Measurements from ENCODE around the gene CTNNA1.

CTNNA1 gene

DNA sequence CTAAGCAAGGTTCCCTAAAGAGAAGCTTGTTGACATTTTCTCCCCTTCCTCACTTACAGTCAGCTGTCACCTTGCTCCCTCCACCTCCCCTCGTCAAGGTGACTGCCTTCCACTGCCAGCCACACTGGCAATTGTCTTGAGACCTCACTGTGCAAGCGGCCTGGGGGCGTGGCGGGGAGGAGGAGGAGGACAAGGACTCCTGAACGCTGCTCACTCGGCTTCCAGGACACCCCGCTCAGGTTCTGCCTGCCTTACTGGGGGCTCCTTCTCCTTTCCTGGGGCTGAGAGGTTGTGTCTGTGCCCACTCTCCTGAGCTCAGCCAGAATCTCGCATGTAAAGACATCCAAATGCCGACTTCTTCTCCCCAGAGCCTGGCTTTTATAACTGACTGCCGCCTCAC is 182.2 kb downstream of the CTNNA1 start:
- DNase-seq: no peak
- in situ Hi-C loops (cut with MboI; ENCODE audit: low pct_unique_long_range_greater_than_20kb, low sequenced_read_pairs): no loop called here

DNA sequence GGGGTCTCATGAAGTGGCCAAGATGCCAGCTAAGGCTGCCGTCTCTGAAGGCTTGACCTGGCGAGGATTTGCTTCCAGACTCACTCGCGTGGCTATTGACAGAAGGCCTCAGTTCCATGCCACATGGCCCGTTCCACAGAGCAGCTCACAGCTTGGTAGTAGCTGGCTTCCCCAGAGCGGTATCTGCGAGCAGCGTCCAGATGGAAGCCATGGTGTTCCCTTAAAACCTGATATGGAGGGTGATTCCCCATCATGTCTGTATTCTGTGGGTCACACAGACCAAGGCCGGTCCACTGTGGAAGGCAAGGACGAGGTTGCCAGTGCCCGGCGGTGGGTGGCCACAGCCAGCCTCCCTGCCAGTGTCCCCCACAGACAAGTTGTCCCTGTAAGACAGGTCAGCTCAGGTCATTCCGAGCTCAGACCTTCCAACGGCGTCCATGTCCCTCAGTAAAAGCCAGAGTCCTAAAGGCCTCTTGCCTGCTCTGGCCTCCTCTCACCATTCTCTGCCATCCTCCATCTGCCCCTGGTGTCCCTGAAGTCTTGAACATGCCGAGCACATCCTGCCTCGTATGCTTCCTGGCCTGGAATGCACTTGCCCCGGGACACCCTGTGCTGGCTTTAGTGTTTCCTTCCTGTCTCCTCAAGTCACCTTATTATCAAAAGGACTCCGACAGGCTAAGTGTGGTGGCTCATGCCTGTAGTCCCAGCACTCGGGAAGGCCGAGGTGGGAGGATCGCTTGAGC is 183.2 kb downstream of the CTNNA1 start:
- in situ Hi-C loops (cut with MboI; ENCODE audit: low pct_unique_long_range_greater_than_20kb, low sequenced_read_pairs): no loop called here
- DNase-seq: no peak

DNA sequence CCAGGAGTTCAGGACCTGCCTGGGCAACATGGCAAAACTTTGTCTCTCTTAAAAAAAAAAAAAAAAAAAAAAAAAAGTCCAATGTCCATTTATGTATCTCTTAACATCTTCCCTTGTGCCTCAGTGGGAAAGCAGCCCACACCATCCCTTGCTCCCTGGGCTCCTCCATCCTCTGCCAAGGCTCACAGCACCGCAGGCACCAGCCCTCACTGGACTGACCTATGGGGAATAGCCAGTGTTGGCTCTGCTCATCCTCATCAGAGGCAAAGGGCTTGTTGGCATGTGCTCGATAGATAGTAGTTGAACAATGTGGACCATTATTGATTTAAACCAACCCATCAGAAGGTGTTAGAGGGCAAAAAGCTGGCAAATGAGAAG is 183.7 kb downstream of the CTNNA1 start:
- in situ Hi-C loops (cut with MboI; ENCODE audit: low pct_unique_long_range_greater_than_20kb, low sequenced_read_pairs): no loop called here
- no peak for DNase-seq

DNA sequence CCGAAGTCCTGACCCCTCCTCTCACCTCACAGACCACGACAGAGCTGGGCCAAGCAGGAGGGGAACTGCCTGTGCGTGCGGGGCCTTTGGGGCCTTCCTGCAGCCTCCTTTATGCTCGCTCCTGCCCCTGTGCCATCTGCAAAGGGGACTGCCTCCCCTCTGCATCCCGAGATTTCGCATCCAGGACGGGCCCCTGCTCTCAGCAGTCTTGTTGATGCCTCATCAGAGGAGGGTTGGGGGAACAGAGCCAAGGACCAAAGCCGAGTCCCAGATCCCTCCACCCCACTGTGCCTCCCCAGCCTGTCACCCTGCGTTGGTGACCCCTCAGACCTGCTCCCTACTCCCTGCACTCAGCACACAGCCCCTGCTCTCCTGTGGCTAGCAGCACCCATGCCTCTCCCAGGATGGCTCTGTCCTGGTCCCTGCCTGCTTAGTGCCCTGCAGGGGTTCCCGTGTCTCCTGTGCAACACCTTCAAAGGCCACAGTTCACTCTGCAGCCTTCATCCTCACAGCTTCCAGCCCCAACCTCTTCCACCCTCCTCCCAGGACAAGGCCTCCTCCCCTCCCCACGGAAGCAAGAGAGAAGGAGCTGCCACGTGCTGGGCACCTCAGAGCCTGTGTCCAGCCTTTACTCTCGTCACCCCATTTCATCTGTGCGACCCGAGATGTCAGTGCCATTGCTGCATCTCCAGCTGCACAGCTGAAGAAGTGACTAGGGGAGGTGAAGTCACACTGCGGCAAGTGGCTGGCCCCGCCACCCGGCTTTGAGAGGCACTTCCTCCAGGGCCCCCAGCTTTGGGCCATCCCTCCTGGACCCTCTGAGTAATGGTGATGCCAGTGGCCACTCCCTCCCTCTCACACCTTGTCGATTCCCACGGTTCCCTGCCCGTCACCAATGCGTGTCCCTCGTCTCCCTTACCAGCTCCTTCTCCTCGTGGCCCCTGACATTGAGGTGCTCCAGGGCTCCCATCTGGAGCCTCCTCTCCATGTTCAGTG is 184.5 kb downstream of the CTNNA1 start:
- in situ Hi-C loops (cut with MboI; ENCODE audit: low pct_unique_long_range_greater_than_20kb, low sequenced_read_pairs): no loop called here
- no peak for DNase-seq

DNA sequence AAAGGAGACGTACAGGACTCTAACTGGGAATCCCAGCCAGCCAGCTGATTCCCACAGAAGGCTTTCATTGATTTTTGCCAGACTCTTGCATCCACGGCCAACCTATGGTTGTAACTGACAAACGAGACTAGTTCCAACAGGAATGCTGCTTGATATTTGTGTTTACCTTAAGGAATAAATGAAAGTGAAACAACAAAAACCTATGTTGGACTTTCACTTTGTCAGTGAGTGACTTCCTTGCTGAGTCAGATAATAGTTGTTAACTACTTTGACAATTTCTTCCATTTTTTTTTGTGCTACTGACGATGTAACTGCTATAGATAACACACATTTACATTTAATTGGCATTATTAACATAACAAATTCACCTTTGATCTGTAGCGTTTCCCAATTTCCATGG is 185.3 kb downstream of the CTNNA1 start:
- in situ Hi-C loops (cut with MboI; ENCODE audit: low pct_unique_long_range_greater_than_20kb, low sequenced_read_pairs): no loop called here
- no peak for DNase-seq

DNA sequence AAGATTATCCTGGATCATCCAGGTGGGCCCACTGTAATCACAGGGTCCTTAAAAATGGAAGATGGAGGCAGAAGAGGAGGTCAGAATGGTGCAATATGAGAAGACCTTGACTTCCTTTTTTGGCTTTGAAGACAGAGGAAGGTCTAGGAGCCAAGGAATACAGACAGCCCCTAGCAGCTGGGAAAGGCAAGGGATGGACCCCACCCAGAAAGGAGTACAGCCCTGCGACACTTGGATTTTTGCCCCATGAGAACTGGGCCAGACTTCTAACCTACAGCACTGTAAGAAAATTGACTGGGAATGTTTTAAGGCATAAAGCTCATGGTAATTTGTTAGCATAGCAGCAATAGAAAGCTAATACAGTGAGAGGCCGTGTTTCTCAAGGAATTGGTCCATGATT is 188.8 kb downstream of the CTNNA1 start:
- in situ Hi-C loops (cut with MboI; ENCODE audit: low pct_unique_long_range_greater_than_20kb, low sequenced_read_pairs): no loop called here
- DNase-seq: no peak

DNA sequence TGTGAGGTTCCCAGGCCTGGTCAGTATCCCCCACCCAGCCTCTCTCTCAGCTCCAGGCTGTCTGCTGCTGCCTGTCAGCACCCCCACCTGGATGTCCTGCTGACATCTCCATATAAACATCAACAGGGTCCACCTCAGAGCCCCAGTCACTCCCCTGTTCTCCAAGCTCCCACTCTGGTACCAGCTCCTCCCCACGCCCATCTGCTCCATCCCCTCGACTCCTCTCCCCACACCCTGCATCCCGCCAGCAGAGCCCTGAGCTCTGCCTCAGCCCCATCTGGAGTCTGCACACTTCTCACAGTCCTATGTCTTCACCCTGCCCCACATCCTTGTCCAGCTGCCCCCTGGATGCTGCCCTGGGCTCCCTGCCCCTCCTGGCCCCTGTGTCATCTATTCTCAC is 189.6 kb downstream of the CTNNA1 start:
- in situ Hi-C loops (cut with MboI; ENCODE audit: low pct_unique_long_range_greater_than_20kb, low sequenced_read_pairs): no loop called here
- no peak for DNase-seq

DNA sequence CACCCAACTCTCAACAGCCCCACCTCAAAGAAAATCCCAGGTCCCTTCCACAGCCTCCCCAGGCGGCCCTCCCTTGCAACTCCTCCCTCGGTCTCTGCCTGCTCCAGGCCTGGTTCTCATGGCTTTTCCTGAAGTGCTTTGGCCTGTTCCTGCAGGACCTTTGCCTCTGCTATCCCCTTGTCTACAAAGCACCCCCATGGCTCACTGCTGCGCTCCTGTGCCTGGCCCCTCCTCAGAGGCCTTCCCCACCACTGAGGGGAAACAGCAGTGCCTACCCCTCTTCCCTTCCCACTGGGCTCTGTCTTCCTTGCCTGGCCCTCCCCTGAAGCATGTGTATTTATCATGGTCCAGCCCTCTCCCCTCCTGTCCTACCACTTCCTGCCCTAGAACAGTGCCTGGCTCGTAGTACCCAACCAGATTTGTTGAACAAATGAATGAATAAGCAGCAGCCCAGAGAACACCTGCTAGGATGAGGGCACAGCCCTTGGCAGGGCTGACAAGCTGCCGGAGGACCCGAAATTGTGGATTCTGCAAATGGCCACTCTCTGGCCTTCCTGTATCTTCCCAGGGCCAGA is 190.5 kb downstream of the CTNNA1 start:
- in situ Hi-C loops (cut with MboI; ENCODE audit: low pct_unique_long_range_greater_than_20kb, low sequenced_read_pairs): no loop called here
- no peak for DNase-seq

DNA sequence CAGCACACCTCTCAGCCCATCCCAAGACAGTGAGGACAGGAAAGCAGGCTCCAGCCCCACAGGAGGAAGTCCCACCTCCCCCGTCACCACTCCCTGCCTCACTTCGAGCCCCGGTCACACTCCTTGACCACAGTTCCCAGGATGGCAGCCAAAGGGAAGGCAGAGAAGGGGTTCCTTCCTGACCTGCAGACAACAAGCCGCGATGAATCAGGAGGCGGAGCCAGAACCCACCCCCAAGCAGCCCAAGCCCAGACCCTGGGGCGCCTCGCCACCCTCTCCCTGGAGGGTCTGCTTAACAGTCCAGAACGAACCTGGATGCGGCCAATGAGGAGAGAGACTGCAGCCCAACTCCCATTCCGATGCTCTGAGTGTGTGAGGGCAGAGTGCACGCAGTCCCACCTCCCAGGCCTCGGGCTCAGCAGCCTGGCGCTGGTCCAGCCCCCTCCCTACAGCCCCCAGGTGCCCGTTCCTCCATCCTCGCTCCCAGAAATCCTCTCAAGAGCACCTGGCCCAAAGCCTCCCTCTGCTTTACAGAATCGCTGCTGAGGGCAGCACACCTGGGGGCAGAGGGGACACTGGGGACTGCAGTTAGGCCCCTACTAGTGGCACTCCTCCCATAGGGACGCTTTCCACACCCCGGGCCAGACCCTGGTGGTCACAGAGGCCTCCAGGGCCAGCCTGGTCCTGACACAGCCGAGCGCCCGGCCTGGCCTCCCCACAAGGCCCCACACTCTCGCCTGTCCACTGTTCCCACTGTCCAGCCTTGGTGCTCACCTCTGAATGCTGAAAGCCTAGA is 191.5 kb downstream of the CTNNA1 start:
- in situ Hi-C loops (cut with MboI; ENCODE audit: low pct_unique_long_range_greater_than_20kb, low sequenced_read_pairs): no loop called here

DNA sequence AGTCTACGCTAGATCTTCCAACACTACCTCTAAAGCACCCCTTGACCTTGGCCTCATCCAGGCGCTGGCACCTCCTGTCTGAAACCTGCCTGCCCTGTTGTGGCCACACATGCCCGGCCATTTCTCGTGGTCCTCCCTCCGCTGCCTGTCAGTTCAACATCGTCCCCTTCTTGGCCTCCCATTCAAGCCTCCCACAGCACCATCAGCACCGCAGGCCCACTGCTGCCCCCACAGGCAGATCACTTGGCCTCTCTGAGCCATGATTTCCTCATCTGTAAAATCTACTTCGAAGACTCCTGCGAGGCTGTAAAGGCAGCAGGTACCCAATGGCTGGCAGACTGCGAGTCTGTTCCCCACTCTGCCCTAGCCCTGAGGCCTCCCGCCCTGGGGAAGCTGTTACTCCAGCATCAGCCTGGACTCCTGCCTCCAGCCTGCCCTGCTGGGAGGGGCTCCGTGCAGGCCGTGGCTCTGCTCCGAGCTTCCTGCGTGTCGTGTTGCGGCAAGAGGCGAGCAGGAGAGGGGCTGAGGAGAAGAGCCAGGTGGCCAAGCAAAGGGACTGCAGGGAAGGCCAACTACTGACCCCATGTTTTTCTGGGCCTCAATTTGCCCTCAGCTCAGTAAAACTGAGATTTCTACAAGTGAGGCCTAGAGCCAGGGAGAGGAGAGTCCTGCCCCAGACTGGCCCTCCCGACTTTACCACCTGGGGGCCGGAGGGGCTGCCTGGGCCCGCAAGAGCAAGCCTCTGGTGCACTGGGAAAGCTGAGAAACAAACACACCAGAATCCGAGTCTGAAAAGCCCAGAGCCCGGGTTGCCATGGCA is 192.4 kb downstream of the CTNNA1 start:
- no peak for DNase-seq
- in situ Hi-C loops (cut with MboI; ENCODE audit: low pct_unique_long_range_greater_than_20kb, low sequenced_read_pairs): no loop called here

More for the DNA sequence above, 191.5 kb downstream of the CTNNA1 start:
- no peak for DNase-seq

DNA sequence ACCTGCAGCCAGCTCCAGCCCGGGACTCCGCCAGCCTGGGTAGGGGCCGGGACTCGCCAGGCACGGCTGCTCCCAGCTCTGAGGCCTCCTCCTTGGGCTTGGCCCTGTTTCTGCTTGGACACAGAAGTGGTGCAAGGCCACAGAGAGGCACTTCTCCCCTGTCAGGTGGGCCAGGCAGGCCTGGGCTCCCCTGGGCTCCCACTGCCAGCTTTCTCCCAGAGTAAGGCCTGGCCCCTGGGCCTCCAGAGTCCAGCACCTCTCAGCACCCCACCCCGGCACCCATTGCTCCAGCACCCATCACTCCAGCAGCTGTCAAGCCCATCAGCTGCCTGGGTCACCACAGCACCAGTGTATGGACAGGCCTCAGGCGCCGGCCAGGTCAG is 193.0 kb downstream of the CTNNA1 start:
- in situ Hi-C loops (cut with MboI; ENCODE audit: low pct_unique_long_range_greater_than_20kb, low sequenced_read_pairs): no loop called here
- no peak for DNase-seq

DNA sequence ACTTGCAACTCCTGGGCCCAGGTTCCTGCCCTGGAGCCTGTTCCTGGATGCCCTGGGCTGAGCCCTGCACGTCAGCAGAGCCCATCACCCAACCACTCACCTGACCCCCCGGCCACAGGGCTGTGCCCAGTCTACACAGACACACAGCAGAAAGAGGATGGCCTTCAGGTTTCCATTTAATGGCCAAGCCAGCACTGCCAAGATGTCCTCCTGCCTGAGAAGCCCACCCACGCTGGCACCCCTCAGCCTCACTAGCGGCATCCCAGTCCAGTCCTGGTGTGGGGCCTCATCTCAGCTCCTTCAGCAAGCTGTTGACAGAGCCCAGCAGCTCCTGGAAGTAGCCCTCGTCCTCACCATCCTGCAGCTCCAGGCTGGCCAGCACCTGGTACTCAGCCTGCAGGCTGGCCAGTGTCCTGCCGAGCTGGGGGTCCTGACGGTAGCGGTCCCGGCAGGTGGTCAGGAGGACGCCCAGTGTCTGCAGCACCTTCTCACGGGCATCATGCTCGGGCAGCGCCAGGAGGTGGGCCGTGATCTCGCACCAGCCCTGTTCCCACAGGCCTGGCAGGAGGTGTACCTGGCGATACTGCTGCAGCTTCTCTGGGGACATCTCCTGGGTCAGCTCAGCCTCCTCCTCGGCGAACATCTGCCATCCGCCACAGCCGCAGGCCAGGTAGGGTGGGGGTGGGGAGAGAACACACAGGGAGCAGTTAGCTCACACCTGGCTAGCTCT is 193.8 kb downstream of the CTNNA1 start:
- in situ Hi-C loops (cut with MboI; ENCODE audit: low pct_unique_long_range_greater_than_20kb, low sequenced_read_pairs): no loop called here
- DNase-seq: no peak

DNA sequence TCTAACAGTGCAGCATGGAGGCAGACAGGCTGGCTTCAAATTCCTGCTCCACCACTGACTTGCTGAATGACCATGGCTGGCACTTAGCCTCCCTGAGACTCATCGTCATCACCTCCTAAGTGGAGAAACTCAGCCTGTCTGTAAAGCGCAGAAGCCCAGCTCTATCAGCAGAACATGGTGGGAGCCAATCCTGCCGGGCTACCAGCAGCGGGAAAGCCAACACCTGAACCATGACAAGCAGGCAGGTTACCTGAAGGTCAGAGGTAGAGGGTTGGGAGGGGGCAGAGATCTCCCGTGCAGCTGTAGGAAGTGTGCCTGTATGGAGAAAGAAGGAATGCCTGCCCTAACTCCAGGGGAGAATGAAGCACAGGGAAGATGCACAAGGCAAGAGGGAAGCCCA is 194.6 kb downstream of the CTNNA1 start:
- in situ Hi-C loops (cut with MboI; ENCODE audit: low pct_unique_long_range_greater_than_20kb, low sequenced_read_pairs): no loop called here
- no peak for DNase-seq

DNA sequence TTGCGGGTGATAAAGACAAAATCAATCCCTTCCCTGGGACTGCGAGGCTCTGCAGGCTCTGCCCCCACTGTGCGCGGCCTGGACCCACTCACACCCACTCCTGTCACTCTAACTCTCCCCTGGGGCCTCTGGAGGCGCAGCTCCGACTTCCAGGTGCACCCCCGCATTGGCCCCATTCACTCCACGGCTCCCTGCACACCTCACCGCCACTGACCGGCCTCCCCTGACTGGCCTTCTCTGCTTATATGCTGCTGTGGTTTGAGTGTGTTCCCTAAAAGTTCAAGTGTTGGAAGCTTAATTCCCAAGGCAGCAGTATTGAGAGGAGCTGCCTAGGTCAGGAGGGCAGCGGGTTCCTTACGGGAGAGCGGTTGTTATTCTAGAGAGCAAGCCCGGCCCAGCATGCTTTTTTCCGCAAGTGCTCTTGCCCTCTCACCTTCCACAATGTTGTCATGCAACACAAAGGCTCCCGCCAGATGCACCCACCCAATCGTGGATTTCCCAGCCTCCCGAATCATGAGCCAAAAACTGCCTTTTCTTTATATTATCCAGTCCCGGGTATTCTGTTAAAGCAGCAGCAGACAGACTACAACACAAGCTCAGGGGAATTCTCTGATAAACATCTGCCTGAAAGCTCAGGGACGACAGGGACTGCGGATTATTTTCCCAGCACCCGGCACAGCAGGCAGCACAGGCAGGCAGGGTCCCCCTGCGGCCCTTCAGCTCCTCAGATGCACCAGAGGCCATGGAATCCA is 195.4 kb downstream of the CTNNA1 start:
- in situ Hi-C loops (cut with MboI; ENCODE audit: low pct_unique_long_range_greater_than_20kb, low sequenced_read_pairs): no loop called here

DNA sequence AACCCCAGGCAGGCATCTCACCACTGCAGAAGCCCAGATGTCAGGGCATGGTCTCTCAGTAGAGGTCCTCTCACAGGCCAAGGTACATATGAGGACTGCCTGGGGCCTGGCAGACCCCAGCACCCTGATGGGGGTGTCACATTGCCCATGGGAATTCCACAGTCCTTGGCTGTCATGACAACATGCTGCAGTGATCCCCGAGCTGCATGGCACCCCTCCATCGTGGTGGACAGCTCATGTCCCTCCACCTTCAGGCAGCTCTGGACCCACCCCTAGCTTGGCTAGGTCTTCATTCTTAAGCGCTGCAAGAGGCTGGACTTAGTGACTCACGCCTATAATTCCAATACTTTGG is 196.0 kb downstream of the CTNNA1 start:
- in situ Hi-C loops (cut with MboI; ENCODE audit: low pct_unique_long_range_greater_than_20kb, low sequenced_read_pairs): no loop called here
- DNase-seq: no peak

More for the DNA sequence above, 195.4 kb downstream of the CTNNA1 start:
- no peak for DNase-seq

DNA sequence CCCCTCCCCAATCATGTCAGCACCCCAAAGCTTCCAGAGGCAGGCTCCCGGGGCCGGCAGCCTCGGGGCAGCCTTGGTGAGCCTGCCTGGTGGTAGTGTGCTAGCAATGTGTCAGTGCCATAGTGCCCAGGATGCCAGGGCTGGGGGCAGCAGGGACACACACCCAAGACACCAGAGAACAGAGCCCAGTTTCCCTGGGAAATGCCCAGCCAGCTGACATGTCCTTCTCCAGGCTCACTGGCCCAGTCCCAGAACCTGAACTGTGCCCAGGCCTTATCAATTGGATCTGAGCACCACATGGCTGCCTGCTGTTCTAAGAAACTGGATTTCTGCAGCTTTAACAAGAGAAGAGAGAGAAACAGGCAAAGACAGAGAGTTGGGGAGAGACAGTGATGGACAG is 196.8 kb downstream of the CTNNA1 start:
- in situ Hi-C loops (cut with MboI; ENCODE audit: low pct_unique_long_range_greater_than_20kb, low sequenced_read_pairs): no loop called here
- DNase-seq: no peak

DNA sequence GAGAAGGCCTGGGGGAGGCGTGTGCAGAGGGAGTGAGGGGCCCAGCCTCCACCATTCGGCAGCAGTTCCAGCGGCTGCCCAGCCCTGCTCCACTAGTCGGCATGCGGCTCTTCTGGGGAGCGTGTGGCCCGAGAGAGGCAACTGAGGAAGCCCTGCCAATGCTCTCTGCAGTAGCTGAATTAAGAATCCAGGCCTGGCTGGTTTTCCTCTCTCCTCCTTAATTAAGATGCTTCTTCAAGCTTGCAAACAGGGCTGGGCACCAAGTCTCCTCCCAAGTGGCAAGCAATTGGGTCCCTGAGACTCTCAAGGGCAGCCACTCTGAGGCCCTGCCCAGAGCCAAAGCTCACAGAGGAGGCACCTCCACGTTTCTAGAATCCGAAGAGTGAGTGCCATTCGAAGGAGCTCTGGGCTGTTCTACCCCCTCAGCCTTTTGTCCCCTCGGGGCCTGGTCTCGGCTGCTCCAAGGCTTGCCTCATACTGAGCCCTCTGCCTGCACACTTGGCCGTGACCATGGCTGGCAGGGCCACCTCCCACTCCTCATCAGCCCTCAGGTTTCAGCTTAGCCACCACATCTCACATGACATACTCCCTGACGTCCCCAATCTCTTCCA is 197.3 kb downstream of the CTNNA1 start:
- DNase-seq: no peak
- in situ Hi-C loops (cut with MboI; ENCODE audit: low pct_unique_long_range_greater_than_20kb, low sequenced_read_pairs): no loop called here
